GM21576 (cell line): ENCODE measurements around the gene SLC35E3.
"Not testable (repeated sequence)": the region's sequence is repeated elsewhere in the genome, so short reads cannot be mapped to it uniquely, and the experiment has no call there.

Source experiments
- ATAC-seq: cut with Tn5 transposase; IDR thresholded peaks from one replicate; pipeline ENCODE4 v1.9.1; 2021; ENCODE audit warnings: mild to moderate bottlenecking, moderate library complexity; ENCODE audit not compliant: unreplicated experiment

SLC35E3 gene

GRCh38 chr12:68811573-68811972 is 65.6 kb downstream of the SLC35E3 start:
- ATAC-seq = not testable (repeated sequence)

- ATAC-seq = no peak
Observed at GRCh38 chr12:68812553-68813241, 66.7 kb downstream of the SLC35E3 start.

- no peak for ATAC-seq
Observed at GRCh38 chr12:68813242-68813593, 67.2 kb downstream of the SLC35E3 start.

GRCh38 chr12:68814490-68815231 is 68.7 kb downstream of the SLC35E3 start:
- ATAC-seq = no peak

- no peak for ATAC-seq
Observed at GRCh38 chr12:68815232-68815927, 69.4 kb downstream of the SLC35E3 start.

- no peak for ATAC-seq
Observed at GRCh38 chr12:68815928-68816800, 70.2 kb downstream of the SLC35E3 start.

GRCh38 chr12:68819481-68819880 is 73.5 kb downstream of the SLC35E3 start:
- ATAC-seq = not testable (repeated sequence)

GRCh38 chr12:68821357-68822188 is 75.6 kb downstream of the SLC35E3 start:
- ATAC-seq = no peak

GRCh38 chr12:68823696-68824095 is 77.7 kb downstream of the SLC35E3 start:
- ATAC-seq = no peak

GRCh38 chr12:68824131-68824530 is 78.2 kb downstream of the SLC35E3 start:
- ATAC-seq = no peak

GRCh38 chr12:68824597-68825250 is 78.7 kb downstream of the SLC35E3 start:
- no peak for ATAC-seq

- ATAC-seq = no peak
Observed at GRCh38 chr12:68825569-68826217, 79.7 kb downstream of the SLC35E3 start.

GRCh38 chr12:68827895-68828671 is 82.1 kb downstream of the SLC35E3 start:
- ATAC-seq = no peak

GRCh38 chr12:68828672-68829068 is 82.7 kb downstream of the SLC35E3 start:
- no peak for ATAC-seq
